Choroid plexus epithelial cell (primary cell): ENCODE data around the gene SLC38A11.

Experiments used
- DNase-seq: peaks from one replicate; pipeline ENCODE4 v3.0.0-alpha.2; 2010; ENCODE audit warnings: low read depth
- H3K4me3 ChIP-seq: 2 replicates; pipeline ENCODE4 v1.5.1; 2011; ENCODE audit warnings: low read depth, mild to moderate bottlenecking, control low read depth, low read length, moderate library complexity
- CTCF ChIP-seq: conservative IDR thresholded peaks from 2 replicates; pipeline ENCODE4 v1.5.1; 2011; ENCODE audit warnings: low read depth, mild to moderate bottlenecking, control low read depth, inconsistent platforms, low read length, moderate library complexity

Gene SLC38A11

GRCh38 chr2:164935118-164936101, 19.9 kb downstream of the SLC38A11 start:
- H3K4me3 ChIP-seq = no peak overlapping the region
- no peak for TF ChIP-seq CTCF
- no peak for DNase-seq

GRCh38 chr2:164934401-164935117, 20.8 kb downstream of the SLC38A11 start:
- no peak overlapping the region for H3K4me3 ChIP-seq
- TF ChIP-seq CTCF = no peak

GRCh38 chr2:164933671-164934189, 21.6 kb downstream of the SLC38A11 start:
- no peak overlapping the region for H3K4me3 ChIP-seq
- no peak for DNase-seq
- no peak for TF ChIP-seq CTCF

More at GRCh38 chr2:164934401-164935117, 20.8 kb downstream of the SLC38A11 start:
- no peak for DNase-seq

- TF ChIP-seq CTCF = no peak
- no peak for DNase-seq
- no peak overlapping the region for H3K4me3 ChIP-seq
These were observed 22.9 kb downstream of the SLC38A11 start for GRCh38 chr2:164932377-164932776.

- DNase-seq = no peak
- TF ChIP-seq CTCF = no peak
- H3K4me3 ChIP-seq = no peak overlapping the region
These were observed 27.1 kb downstream of the SLC38A11 start for GRCh38 chr2:164928101-164928673.

- H3K4me3 ChIP-seq = no peak overlapping the region
These were observed 33.2 kb downstream of the SLC38A11 start for GRCh38 chr2:164922134-164922533.

More at GRCh38 chr2:164922134-164922533, 33.2 kb downstream of the SLC38A11 start:
- no peak for DNase-seq
- TF ChIP-seq CTCF = no peak
